ENCODE data around the gene STX2. TPM values are rescaled to one million over a fixed set of nuclear protein-coding genes. Genes with fewer than 3 reads are reported as not detected.

STX2 gene
- total RNA-seq, 4 donors from 2014 or later: 4.8 to 12.0 (median 9.1) TPM

DNA sequence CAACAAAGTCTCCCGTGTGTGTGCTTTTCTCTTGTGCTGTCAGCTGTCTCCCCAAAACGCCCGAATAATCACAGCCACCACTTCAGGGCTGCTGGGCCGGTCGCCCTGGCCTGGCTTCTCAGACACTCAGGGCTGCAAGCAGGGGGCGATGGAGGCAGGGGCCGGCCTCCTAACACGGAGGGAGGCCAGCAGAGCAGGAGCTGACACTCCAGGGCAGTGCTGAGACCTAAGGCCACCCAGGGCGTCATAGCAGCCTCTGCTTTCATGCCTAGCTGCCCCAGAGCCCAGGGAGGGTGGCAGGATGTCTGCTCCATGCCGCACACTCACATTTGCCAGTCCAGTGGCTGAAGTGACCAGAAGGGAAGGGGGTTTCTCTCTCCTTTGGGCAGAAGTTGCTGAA is 25.6 kb downstream of the STX2 start:
- in situ Hi-C loops (cut with MboI; ENCODE audit: low sequenced_read_pairs in 4 of 4): no loop called here
- DNase-seq (no peak), ATAC-seq (no peak)
- H3K4me1 ChIP-seq: no peaks in the 10 kb centered on the region
- H3K9me3 ChIP-seq: no peaks in the 10 kb centered on the region
- H3K4me3 ChIP-seq: no peak overlapping the region
- no peak overlapping the region for H3K27ac ChIP-seq
- H3K36me3 ChIP-seq: no peaks in the 10 kb centered on the region
- no peak for TF ChIP-seq POLR2A (IDR thresholded peaks at IDR 0.05)
- TF ChIP-seq, protein P1, sequence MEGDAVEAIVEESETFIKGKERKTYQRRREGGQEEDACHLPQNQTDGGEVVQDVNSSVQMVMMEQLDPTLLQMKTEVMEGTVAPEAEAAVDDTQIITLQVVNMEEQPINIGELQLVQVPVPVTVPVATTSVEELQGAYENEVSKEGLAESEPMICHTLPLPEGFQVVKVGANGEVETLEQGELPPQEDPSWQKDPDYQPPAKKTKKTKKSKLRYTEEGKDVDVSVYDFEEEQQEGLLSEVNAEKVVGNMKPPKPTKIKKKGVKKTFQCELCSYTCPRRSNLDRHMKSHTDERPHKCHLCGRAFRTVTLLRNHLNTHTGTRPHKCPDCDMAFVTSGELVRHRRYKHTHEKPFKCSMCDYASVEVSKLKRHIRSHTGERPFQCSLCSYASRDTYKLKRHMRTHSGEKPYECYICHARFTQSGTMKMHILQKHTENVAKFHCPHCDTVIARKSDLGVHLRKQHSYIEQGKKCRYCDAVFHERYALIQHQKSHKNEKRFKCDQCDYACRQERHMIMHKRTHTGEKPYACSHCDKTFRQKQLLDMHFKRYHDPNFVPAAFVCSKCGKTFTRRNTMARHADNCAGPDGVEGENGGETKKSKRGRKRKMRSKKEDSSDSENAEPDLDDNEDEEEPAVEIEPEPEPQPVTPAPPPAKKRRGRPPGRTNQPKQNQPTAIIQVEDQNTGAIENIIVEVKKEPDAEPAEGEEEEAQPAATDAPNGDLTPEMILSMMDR (IDR thresholded peaks at IDR 0.05 in 4 of 5, conservative IDR thresholded peaks at IDR 0.05 in 1 of 5): no peak
- no peaks in the 10 kb centered on the region for H3K27me3 ChIP-seq
- intact Hi-C loops (cut with DNase I; ENCODE audit: low total_unique reads): no loop called here

DNA sequence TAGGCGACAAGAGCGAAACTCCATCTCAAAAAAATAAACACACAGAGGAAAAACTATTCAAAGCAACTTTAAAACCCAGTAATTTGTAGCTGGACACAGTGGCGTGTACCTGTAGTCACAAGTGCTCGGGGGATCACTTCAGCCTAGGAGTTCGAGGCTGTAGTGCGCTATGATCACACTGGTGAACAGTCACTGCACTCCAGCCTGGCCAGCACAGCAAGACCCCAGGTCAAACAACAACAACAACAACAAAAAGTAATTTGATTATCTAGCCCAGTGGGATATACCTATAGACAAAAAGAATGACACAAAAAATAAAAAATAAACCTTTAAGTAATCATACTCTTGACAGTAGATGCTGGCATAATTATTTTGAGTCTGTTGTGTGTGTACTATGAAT is 29.3 kb downstream of the STX2 start:
- Histone ChIP-seq H3K9me3 (no peaks in the 10 kb centered on the region), H3K27me3 (no peaks in the 10 kb centered on the region), H3K4me1 (no peaks in the 10 kb centered on the region), H3K36me3 (peaks cover 0 to 9% of the 10 kb centered on the region in 2 donors), H3K27ac (no peak overlapping the region), H3K4me3 (no peak overlapping the region)
- in situ Hi-C loops (cut with MboI; ENCODE audit: low sequenced_read_pairs in 4 of 4) (no loop called here), intact Hi-C loops (cut with DNase I; ENCODE audit: low total_unique reads) (no loop called here)
- no peak for ATAC-seq
- no peak for TF ChIP-seq POLR2A (IDR thresholded peaks at IDR 0.05)
- TF ChIP-seq, protein P1 (IDR thresholded peaks at IDR 0.05 in 4 of 5, conservative IDR thresholded peaks at IDR 0.05 in 1 of 5): no peak
- DNase-seq: no peak

DNA sequence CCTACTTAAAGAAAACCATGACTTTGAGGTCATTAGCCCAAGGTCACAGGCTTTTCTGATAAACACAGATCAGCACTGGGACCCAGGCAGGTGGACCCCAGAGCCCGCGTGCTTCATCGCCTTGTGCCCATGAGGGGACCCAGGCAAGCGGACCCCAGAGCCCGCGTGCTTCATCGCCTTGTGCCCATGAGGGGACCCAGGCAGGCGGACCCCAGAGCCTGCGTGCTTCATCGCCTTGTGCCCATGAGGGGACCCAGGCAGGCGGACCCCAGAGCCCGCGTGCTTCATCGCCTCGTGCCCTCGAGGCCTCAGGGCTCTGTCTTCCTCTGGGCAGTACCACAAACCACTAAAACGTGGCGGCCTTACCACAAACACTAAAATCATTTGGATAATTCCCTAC is 31.7 kb downstream of the STX2 start:
- Histone ChIP-seq H3K36me3 (peaks cover 0 to 9% of the 10 kb centered on the region in 2 donors), H3K4me1 (no peaks in the 10 kb centered on the region), H3K27ac (no peak overlapping the region), H3K9me3 (no peaks in the 10 kb centered on the region), H3K4me3 (no peak overlapping the region), H3K27me3 (no peaks in the 10 kb centered on the region)
- ATAC-seq (no peak), DNase-seq (no peak)
- TF ChIP-seq POLR2A (IDR thresholded peaks at IDR 0.05): no peak
- TF ChIP-seq, protein P1 (IDR thresholded peaks at IDR 0.05 in 4 of 5, conservative IDR thresholded peaks at IDR 0.05 in 1 of 5): no peak
- intact Hi-C loops (cut with DNase I; ENCODE audit: low total_unique reads) (no loop called here), in situ Hi-C loops (cut with MboI; ENCODE audit: low sequenced_read_pairs in 4 of 4) (no loop called here)

GRCh38 chr12:130806574-130806973 is 32.5 kb downstream of the STX2 start:
- no peaks in the 10 kb centered on the region for H3K9me3 ChIP-seq
- no peaks in the 10 kb centered on the region for H3K4me1 ChIP-seq
- no peaks in the 10 kb centered on the region for H3K27me3 ChIP-seq
- in situ Hi-C loops (cut with MboI; ENCODE audit: low sequenced_read_pairs in 4 of 4) (no loop called here), intact Hi-C loops (cut with DNase I; ENCODE audit: low total_unique reads) (no loop called here)
- ATAC-seq: no peak
- H3K36me3 ChIP-seq: peaks cover 0 to 9% of the 10 kb centered on the region in 2 donors
- DNase-seq: no peak
- TF ChIP-seq, protein P1 (IDR thresholded peaks at IDR 0.05 in 4 of 5, conservative IDR thresholded peaks at IDR 0.05 in 1 of 5): no peak
- no peak for TF ChIP-seq POLR2A (IDR thresholded peaks at IDR 0.05)
- H3K4me3 ChIP-seq: no peak overlapping the region
- no peak overlapping the region for H3K27ac ChIP-seq

DNA sequence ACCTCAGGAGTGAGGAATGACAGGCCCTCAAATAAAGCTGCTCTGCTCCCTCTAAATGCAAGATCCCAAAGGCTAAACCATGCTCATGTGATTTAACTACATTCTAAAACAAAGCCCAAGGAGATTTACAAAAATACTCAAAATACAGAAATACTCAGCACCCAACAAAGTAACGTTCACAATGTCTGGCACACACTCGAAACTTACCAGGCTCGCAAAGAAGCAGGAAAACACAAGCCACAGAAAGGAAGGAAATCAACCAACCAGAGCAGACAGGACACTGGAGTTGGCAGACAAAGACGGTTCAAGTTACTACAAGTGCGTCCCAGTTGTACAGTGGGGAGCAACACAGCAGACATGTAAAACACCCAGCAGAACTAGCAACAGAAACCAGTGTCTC is 33.4 kb downstream of the STX2 start:
- Histone ChIP-seq H3K27ac (no peak overlapping the region), H3K4me3 (no peak overlapping the region), H3K4me1 (no peaks in the 10 kb centered on the region), H3K9me3 (no peaks in the 10 kb centered on the region), H3K36me3 (peaks cover 0 to 12% of the 10 kb centered on the region in 2 donors), H3K27me3 (no peaks in the 10 kb centered on the region)
- no peak for TF ChIP-seq POLR2A (IDR thresholded peaks at IDR 0.05)
- TF ChIP-seq, protein P1 (IDR thresholded peaks at IDR 0.05 in 4 of 5, conservative IDR thresholded peaks at IDR 0.05 in 1 of 5): no peak
- intact Hi-C loops (cut with DNase I; ENCODE audit: low total_unique reads) (no loop called here), in situ Hi-C loops (cut with MboI; ENCODE audit: low sequenced_read_pairs in 4 of 4) (no loop called here)
- ATAC-seq: no peak
- no peak for DNase-seq

Measured in gastrocnemius medialis (tissue), 4 donors.